GM12891 (cell line): ENCODE results near the gene EYA3.

Experiments used
- POLR2A ChIP-seq: IDR thresholded peaks from 2 replicates; pipeline ENCODE4 v1.6.1; 2011; ENCODE audit warnings: low read depth, low read length, control low read depth
- POLR2AphosphoS5 ChIP-seq: IDR thresholded peaks from 2 replicates; pipeline ENCODE4 v1.6.1; 2011; ENCODE audit warnings: low read depth, low read length, control low read depth
- TAF1 ChIP-seq: IDR thresholded peaks from 2 replicates; pipeline ENCODE4 v1.6.1; 2011; ENCODE audit warnings: low read depth, low read length, control low read depth

DNA sequence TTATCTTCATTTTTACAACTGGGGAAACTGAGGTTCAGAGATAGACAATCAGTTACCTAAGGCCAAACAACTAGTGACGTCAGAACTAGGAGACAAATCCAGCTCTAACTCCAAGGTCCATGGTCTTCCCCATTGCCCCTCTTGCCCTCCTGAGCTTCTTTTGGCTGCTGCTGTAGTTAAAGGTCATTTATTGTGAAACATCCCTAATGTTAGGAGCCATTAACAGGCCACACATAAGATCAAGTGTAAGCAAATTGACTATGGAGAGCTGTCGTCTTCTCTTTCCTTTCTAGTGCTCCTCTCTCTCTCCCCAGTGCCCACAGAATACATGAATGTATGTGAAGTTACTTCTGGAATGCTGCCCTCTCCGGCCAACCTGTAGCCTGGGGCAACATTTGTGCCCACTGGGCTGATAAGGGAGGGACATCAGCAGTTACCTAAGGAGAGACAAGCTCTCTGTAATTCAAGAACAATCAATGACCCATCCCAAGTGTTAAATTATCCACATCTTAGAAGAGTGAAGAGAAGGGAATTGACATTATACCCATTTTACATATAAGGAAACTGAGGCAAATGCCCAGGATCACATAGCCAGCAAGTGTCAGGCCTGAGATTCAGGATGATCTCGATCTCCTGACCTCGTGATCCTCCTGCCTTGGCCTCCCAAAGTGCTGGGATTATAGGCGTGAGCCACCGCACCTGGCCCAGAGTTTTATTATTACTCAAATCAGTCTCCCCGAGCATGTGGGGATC, 47.9 kb upstream of the EYA3 start:
- TF ChIP-seq TAF1, result no peak
- no peak for TF ChIP-seq POLR2AphosphoS5
- no peak for TF ChIP-seq POLR2A
